ENCODE data around the gene FAM236D.
"Not testable (repeated sequence)": the region's sequence is repeated elsewhere in the genome, so short reads cannot be mapped to it uniquely, and the experiment has no call there.

DNA sequence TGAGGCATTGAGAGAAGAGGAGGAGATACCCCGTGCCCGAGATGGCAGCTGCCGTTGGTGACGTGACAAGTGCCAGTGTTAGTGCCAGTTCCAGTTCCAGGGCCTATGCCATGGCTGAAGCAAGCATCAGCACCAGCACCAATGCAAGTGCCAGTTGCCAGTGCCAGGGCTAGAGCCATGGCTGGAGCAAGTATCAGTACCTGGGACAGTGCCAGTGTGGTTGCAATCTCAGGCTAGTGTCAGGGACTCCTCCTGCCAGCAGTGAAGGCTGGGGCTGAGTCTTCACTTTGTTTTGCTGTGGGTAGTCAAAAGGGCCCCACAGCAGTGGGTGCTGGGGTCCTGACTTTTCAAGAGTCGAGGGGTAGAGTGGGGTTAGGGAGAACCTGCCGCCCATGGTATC lies 29.9 kb downstream of the FAM236D start:
- TF ChIP-seq, protein P1, sequence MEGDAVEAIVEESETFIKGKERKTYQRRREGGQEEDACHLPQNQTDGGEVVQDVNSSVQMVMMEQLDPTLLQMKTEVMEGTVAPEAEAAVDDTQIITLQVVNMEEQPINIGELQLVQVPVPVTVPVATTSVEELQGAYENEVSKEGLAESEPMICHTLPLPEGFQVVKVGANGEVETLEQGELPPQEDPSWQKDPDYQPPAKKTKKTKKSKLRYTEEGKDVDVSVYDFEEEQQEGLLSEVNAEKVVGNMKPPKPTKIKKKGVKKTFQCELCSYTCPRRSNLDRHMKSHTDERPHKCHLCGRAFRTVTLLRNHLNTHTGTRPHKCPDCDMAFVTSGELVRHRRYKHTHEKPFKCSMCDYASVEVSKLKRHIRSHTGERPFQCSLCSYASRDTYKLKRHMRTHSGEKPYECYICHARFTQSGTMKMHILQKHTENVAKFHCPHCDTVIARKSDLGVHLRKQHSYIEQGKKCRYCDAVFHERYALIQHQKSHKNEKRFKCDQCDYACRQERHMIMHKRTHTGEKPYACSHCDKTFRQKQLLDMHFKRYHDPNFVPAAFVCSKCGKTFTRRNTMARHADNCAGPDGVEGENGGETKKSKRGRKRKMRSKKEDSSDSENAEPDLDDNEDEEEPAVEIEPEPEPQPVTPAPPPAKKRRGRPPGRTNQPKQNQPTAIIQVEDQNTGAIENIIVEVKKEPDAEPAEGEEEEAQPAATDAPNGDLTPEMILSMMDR (IDR thresholded peaks at IDR 0.05 in 2 of 3, conservative IDR thresholded peaks at IDR 0.05 in 1 of 3; ENCODE audit: control insufficient read depth in 2 of 3, extremely low read depth in 1 of 3, insufficient read depth in 1 of 3, low read depth in 3 of 3, low read length in 3 of 3), result not testable (repeated sequence)
- TF ChIP-seq POLR2A (IDR thresholded peaks at IDR 0.05; ENCODE audit: low read depth, low read length); SIN3A (IDR thresholded peaks at IDR 0.05; ENCODE audit: low read depth, low read length); ATF2 (IDR thresholded peaks at IDR 0.05; ENCODE audit: low read length); ZZZ3 (IDR thresholded peaks at IDR 0.05; ENCODE audit: control insufficient read depth, insufficient read length, low read depth); EP300 (IDR thresholded peaks at IDR 0.05; ENCODE audit: borderline replicate concordance in 1 of 2, control insufficient read depth in 1 of 2, low read depth in 2 of 2, low read length in 2 of 2); HCFC1 (IDR thresholded peaks at IDR 0.05; ENCODE audit: low read length); TAF1 (IDR thresholded peaks at IDR 0.05; ENCODE audit: borderline replicate concordance, low read depth, low read length); SMAD1 (IDR thresholded peaks at IDR 0.05; ENCODE audit: low read depth, partially characterized antibody); EED (IDR thresholded peaks at IDR 0.05; ENCODE audit: low read depth): not testable (repeated sequence)
- TF ChIP-seq, protein P2, sequence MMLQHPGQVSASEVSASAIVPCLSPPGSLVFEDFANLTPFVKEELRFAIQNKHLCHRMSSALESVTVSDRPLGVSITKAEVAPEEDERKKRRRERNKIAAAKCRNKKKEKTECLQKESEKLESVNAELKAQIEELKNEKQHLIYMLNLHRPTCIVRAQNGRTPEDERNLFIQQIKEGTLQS (IDR thresholded peaks at IDR 0.05; ENCODE audit: borderline replicate concordance, extremely low read depth, low read depth, low read length), result not testable (repeated sequence)
- TF ChIP-seq, protein P3, sequence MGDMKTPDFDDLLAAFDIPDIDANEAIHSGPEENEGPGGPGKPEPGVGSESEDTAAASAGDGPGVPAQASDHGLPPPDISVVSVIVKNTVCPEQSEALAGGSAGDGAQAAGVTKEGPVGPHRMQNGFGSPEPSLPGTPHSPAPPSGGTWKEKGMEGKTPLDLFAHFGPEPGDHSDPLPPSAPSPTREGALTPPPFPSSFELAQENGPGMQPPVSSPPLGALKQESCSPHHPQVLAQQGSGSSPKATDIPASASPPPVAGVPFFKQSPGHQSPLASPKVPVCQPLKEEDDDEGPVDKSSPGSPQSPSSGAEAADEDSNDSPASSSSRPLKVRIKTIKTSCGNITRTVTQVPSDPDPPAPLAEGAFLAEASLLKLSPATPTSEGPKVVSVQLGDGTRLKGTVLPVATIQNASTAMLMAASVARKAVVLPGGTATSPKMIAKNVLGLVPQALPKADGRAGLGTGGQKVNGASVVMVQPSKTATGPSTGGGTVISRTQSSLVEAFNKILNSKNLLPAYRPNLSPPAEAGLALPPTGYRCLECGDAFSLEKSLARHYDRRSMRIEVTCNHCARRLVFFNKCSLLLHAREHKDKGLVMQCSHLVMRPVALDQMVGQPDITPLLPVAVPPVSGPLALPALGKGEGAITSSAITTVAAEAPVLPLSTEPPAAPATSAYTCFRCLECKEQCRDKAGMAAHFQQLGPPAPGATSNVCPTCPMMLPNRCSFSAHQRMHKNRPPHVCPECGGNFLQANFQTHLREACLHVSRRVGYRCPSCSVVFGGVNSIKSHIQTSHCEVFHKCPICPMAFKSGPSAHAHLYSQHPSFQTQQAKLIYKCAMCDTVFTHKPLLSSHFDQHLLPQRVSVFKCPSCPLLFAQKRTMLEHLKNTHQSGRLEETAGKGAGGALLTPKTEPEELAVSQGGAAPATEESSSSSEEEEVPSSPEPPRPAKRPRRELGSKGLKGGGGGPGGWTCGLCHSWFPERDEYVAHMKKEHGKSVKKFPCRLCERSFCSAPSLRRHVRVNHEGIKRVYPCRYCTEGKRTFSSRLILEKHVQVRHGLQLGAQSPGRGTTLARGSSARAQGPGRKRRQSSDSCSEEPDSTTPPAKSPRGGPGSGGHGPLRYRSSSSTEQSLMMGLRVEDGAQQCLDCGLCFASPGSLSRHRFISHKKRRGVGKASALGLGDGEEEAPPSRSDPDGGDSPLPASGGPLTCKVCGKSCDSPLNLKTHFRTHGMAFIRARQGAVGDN (IDR thresholded peaks at IDR 0.05), result not testable (repeated sequence)
